Measurements from ENCODE around the gene PKN3.
A peak's percentile ranks its signal among the peaks of the same experiment; 100 is the strongest.

The PKN3 gene

GRCh38 chr9:128718475-128718874 is 16.2 kb downstream of the PKN3 start:
- no peak for DNase-seq

DNA sequence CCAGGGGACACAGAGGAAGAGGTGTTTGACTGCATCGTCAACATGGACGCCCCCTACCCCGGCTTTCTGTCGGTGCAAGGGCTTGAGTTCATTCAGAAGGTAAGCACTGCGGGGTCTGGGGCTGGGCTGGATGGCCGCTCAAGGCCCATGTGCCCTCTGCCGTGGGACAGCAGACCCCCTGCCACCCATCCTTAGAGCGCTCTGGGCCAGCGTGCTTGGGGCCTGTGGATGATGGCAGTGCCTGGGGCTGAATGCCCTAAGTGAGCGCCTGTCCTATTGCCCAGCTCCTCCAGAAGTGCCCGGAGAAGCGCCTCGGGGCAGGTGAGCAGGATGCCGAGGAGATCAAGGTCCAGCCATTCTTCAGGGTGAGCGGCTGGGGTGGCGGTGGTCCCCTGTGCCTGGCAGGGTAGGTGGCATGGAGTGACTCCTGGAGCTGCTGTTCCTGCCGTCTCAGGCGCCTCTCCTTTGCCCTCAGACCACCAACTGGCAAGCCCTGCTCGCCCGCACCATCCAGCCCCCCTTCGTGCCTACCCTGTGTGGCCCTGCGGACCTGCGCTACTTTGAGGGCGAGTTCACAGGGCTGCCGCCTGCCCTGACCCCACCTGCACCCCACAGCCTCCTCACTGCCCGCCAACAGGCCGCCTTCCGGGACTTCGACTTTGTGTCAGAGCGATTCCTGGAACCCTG is 17.8 kb downstream of the PKN3 start:
- no peak for DNase-seq

- DNase-seq: no peak
These were observed 18.7 kb downstream of the PKN3 start for GRCh38 chr9:128720841-128721486.

- no peak for DNase-seq
These were observed 19.2 kb downstream of the PKN3 start for GRCh38 chr9:128721487-128722010.

DNA sequence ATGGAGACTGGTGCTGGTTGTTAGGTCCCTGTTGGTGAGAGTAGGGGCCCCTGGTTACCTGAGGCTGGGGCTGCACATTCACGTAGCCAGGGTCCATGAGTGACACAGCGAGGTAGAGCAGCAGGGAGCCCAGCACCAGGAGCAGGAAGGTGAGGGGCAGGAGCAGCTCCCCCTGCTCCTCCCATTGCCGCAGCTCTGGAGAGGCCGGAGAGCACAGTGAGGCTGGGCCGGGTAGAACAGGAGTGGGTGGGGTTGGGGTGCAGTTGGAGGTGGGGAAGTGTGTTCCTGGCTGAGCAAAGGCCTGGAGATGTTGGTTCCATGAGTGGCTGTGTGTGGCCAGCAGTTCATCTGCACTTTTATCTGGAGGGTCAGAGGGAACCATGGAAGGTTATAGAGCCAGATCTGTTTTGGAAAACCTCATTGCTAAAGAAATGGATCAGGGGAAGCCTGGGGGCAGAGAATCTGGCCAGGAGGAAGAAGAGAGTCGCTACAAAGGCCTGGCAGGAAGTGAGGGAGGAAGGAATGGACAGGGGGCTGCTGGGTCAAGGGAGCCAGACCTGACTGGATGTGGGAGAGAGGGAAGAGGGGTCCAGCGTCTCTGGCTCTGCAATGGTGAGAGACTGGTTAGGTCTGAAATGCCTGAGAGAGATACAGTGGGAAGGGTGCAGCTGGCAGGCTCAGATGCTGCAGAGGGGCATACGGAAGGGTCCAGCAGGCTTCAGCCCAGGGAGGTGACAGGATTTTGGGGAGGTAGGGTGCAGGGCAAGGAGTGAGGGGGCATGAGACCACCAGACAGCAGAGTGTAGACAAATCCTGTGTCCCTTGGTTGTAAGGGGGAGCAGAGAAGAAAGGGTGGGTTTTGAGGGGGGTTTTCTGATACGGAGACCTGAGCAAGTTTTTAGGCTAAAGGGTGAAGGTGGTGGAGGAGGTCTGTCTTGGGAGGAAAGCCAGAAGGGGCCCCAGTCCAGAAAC is 20.4 kb downstream of the PKN3 start:
- no peak for DNase-seq

- no peak for DNase-seq
These were observed 21.1 kb downstream of the PKN3 start for GRCh38 chr9:128723352-128723865.

DNA sequence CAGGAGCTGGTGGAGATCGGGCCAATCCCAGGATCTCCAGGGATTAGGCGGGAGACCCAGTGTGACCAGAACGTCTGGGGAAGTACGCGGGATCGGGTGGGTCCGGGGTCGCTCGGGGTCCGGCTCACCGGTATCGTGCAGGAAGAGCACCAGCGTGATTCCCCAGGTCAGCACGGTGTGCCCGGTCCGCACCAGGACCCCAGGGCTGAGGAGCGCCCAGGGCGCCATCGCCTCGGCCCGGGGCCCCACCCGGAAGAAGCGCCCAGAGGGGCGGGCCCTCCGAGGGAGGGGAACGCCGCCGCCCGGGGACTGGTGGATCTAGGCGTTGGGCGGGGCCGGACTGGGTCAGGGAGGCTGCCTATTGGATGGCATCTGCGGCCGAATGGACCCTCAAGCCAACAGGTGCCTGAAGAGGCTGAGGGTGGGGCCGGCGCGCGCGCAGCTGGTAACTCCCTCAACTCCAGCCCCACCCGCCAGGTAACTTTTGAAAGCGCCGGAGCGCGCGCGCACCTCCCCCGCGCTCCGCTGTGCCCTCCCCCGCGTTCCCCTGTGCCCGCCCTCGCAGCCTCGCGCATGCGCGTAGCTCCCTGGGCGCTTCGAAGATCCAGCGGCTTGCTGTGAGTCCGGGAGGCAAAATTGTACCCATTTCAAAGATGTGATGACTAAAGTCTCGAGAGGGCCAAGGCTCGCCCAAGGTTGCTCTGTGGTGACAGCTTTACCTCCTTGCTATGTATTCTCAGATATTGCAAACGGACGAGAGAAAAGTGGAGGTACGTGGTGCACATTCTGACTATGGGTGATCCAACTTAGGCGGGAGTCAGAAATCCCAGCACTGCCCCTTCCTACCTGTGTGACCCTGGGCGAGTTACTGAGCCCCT is 21.8 kb downstream of the PKN3 start, which contains the start of gene ZDHHC12:
ZDHHC12 (minus strand) TSS at position 262 of the 878 bp plus-strand sequence; CDS start at position 228, 34 bp downstream.
- DNase-seq: peak; percentile 92 to 94

GRCh38 chr9:128724744-128725211 is 22.5 kb downstream of the PKN3 start:
- peak; percentile 64 to 82 for DNase-seq

DNA sequence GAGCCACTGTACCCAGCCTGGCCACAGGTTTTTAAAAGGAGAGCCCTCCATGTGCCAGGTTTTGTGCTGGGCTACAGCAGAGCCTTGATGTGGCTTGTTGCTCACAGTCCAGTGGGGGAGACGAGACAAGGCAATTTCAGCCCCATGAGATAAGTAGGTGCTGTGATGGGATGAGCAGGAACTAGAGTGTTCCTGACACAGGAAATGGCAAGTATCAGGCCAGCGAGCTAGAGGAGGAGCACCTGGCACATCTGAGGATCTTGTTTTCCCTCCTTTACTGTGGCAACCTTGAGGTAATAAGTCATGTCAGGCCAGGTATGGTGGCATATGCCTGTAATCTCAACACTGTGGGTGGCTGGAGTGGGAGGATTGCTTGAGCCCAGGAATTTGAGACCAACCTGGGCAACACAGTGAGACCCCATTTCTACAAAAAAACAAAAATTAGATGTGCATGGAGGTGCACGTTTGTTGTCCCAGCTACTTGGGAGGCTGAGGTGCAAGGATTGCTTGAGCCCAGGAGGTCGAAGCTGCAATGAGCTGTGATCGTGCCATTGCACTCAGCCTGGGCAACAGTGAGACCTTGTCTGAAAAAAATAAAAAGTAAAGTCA is 25.4 kb downstream of the PKN3 start:
- DNase-seq: no peak

DNA sequence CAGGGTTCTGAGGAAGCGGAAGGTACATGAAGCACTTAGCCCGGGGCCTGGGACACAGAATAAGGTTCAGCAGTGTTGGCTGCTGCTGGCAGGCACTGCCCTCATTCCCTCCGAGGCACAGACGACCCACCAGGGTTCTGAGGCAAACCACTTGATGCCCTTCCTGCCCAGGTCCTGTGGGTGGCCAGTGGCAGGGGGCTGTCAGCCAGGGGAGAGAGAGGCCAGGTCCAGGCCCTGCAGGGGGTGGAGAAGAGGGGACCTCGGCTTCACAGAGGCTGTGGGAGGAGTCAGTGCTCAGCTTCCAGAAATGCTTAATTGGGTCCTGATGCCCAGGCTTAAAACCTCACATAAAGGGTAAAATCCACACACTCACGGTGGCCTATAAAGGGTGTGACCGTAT is 26.0 kb downstream of the PKN3 start:
- DNase-seq: no peak

- peak in 1 of 2 experiments; percentile 41 for DNase-seq
These were observed 27.0 kb downstream of the PKN3 start for GRCh38 chr9:128729302-128729701.

DNA sequence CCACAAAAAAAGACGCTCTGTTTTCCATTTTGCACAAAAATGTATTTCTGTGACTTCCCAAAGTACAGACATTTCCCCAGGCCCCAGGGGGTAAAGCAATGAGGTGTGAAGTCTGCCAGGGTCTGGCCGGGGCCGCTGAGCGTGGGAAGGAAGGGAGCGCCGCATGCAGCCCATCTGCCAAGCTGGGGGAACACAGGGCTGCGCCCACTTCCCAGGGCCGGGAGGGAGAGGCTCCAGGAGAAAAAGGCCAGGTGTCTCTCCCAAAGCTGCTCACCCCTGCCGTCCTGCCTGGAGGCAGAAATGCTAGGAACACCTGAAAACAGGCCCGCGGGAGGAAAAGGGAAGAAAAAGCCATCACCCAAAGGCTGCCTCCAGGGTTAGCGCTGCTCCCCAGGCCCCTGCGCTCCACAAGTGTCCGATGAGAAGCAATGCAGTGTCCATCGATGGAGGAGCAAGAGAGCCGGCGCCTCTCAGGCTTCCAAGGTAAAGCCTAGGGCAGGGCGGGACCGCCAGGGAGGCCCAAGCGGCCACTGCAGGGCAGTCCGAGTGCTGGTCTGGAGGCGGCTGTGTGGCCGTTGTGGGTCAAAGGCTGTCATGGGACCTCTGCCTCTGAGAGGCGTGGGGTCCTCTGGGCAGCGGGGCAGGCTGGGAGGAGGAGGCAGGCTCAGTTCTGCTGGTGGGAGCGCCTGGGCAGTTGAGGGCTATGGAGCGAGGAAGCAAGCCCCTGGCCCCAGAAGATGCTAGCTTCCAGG is 27.6 kb downstream of the PKN3 start:
- DNase-seq: no peak

DNA sequence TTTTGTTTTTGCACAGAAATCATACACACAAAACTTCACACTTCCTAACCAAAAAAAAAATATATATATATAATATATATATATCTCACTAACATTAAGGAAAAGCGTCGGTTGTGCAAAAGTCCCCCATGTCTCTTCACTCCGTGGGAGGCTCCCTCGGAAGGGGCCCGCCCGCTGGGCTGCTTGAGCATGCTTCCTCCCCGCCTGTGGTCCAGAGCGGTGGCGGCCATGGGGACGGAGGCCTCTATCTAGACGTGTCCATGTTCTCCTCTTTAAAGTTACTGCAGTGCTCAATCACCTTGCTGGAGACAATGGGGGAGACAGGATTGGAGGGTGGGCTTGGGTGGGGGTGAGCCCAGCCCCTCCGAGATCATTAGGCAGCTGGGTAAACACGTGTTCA is 28.8 kb downstream of the PKN3 start:
- no peak for DNase-seq

DNA sequence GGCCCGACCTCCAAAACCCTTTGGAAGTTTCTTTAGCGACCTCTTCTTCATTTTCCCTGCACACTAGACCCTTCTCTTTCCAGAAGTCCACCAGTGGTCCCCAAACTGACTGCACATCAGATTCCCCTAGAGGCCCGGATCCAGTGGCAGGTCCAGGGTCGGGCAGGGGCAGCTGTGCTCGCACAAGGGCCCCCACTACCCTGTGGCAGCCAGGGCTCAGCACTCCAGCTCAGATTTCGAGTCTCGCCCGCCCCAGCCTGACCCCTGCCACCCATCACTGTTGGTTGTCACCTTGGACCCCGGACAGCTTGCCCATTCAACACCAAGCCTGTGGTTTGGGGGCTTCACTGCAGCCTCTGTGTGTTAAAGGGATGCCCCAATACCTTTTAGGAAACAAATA is 29.4 kb downstream of the PKN3 start:
- DNase-seq: no peak

GRCh38 chr9:128732576-128732975 is 30.3 kb downstream of the PKN3 start:
- DNase-seq: no peak

DNA sequence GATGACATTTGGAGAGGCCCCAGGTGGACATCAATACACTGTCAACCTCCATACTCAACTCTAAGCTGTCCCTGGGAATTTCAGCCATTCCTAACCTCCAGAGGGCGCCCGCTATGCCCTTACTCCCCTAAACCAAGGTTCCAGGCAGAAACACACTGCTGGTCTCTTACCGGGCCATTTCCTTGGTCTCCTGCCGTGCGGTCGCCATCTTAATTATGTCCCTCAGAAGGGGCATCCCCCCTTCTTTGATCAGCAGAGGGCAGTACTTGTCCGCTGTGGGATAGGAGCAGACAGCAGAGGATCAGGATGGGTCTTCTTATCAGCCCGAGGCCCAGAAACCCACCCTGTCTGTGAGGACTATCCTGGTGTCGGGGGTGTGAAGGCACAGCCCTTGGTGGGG is 31.0 kb downstream of the PKN3 start:
- peak in 1 of 2 experiments; percentile 42 for DNase-seq

DNA sequence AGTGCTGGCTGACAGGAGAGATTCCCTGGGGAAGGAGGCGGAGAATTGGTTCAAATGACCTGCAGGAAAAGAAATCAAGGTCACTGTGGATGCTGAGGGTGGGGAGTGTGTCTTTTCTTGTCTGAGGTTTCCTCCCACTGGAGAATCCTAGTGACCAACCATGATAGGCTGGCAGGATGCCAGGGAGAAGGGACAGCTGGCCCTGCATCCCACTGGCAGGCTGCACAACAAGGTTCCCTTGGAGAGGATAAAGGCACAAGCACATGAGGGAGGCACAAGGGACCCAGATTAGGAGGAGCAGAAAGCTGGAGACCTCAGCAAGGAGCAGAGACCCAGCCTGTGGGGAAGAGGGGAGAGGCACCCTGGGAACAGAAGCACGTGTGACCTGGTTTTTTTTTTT is 33.1 kb downstream of the PKN3 start:
- DNase-seq: no peak

- DNase-seq: no peak
These were observed 40.1 kb downstream of the PKN3 start for GRCh38 chr9:128742401-128742800.

GRCh38 chr9:128743421-128743820 is 41.1 kb downstream of the PKN3 start:
- DNase-seq: no peak

GRCh38 chr9:128747241-128747640 is 44.9 kb downstream of the PKN3 start:
- DNase-seq: no peak
